ENCODE measurements around the gene SPAG17.

SPAG17 gene

DNA sequence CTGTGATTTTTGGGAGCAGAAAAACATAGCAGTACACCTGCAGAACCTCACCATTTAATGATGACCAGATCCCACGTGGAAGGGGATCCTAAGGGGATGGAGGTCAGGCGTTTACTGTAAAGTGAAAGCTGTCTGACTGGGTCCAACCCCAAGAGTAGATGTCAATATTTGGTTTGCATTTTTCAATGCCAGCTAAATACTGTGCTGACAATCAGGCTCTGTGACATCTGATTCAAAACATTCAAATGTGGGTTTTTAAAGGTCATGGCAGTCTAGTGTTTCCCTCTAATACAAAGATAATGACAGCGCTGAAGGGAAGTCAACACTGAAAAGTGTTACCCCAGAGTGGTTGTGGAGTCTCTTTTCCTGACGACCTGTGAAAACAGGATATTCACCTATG, 68.1 kb downstream of the SPAG17 start:
- Histone ChIP-seq H3K27me3 (ENCODE audit: control insufficient read depth, insufficient read depth, low read length) (no peaks in the 10 kb centered on the region), H3K4me1 (ENCODE audit: control insufficient read depth, insufficient read depth, low read length) (no peaks in the 10 kb centered on the region), H3K4me3 (ENCODE audit: low read depth, low read length) (no peak overlapping the region), H3K9me3 (ENCODE audit: control insufficient read depth, insufficient read depth, low read length) (no peaks in the 10 kb centered on the region), H3K36me3 (ENCODE audit: control insufficient read depth, insufficient read depth, low read length) (no peaks in the 10 kb centered on the region), H3K9ac (ENCODE audit: low read depth, low read length) (no peak overlapping the region)

DNA sequence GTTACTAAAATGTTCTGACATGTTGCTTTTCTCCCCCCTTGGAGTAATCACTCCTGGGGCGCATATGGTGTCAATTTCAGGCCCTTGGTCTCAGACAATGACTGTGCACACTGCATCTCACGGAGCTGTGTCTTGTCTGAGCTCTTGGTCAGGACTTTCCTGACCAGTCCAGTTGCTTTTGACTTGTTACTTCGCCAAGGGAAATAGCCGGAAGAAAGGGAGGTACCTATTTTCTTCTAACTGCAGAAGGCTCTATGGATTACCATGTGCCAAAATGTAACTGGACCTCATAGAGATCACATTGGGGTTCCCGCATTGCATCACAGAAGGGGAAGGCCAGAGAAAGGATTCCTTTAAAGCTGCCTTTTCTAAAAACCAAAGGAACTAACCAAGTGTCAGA, 68.6 kb downstream of the SPAG17 start:
- H3K9me3 ChIP-seq (ENCODE audit: control insufficient read depth, insufficient read depth, low read length): no peaks in the 10 kb centered on the region
- no peaks in the 10 kb centered on the region for H3K4me1 ChIP-seq (ENCODE audit: control insufficient read depth, insufficient read depth, low read length)
- H3K36me3 ChIP-seq (ENCODE audit: control insufficient read depth, insufficient read depth, low read length): no peaks in the 10 kb centered on the region

DNA sequence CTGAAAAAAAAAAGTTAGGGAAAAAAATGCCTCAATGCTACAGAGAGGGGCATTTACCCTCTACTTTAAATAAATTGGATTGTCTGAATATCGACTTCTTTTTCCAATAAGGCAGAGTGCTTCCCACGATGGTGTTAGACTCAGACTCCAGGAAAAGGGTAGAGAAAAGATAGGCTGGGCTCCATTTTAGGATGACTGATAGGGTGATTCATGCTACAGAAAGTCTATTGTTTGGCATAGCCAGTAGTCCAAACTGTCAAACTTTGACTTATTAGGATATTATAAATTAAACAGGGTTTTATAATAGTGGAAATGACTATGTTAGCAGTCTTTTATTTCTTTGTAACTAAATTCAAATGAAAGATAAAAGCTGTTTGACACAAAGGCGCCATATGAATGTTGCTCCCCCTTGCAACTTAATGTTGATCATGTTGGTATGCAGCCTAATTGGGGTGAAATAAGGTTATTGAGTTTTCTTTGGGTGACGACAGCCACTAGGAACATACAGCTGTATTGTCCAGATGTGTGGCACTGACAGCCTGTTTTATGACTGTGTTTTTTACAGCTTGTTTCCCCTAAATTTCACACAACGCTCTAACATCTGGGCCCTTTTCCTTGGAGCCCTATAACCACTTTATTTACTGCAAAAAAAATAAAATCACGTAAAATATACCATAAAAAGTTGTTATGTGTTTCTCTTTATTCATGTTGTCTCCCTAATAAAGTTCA, 69.3 kb downstream of the SPAG17 start:
- no peak overlapping the region for H3K4me3 ChIP-seq (ENCODE audit: low read depth, low read length)
- no peak overlapping the region for H3K9ac ChIP-seq (ENCODE audit: low read depth, low read length)
- no peaks in the 10 kb centered on the region for H3K36me3 ChIP-seq (ENCODE audit: control insufficient read depth, insufficient read depth, low read length)
- H3K9me3 ChIP-seq (ENCODE audit: control insufficient read depth, insufficient read depth, low read length): no peaks in the 10 kb centered on the region
- no peaks in the 10 kb centered on the region for H3K27me3 ChIP-seq (ENCODE audit: control insufficient read depth, insufficient read depth, low read length)
- no peaks in the 10 kb centered on the region for H3K4me1 ChIP-seq (ENCODE audit: control insufficient read depth, insufficient read depth, low read length)

More for the DNA sequence above, 68.6 kb downstream of the SPAG17 start:
- no peak overlapping the region for H3K4me3 ChIP-seq (ENCODE audit: low read depth, low read length)
- no peaks in the 10 kb centered on the region for H3K27me3 ChIP-seq (ENCODE audit: control insufficient read depth, insufficient read depth, low read length)
- no peak overlapping the region for H3K9ac ChIP-seq (ENCODE audit: low read depth, low read length)

DNA sequence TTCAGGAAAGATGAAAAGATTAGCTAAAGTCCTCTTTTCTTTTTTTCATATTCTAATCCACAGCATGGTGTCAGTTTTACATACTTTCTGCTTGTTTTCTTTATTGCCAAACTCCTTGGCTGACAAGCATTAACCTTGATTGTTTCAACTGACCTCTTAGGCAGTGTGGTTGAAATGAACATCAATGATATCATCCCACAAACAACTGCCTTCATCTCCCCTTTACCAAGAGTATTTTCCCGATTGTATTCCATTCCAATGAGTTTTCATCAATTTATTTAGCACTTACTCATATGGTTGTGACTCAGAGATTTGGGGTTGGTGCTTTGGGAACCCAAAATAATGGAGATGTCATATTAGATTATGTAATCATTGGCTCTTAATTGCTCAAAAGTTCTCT, 71.8 kb downstream of the SPAG17 start:
- Histone ChIP-seq H3K9me3 (ENCODE audit: control insufficient read depth, insufficient read depth, low read length) (no peaks in the 10 kb centered on the region), H3K9ac (ENCODE audit: low read depth, low read length) (no peak overlapping the region), H3K36me3 (ENCODE audit: control insufficient read depth, insufficient read depth, low read length) (no peaks in the 10 kb centered on the region), H3K4me1 (ENCODE audit: control insufficient read depth, insufficient read depth, low read length) (no peaks in the 10 kb centered on the region), H3K27me3 (ENCODE audit: control insufficient read depth, insufficient read depth, low read length) (no peaks in the 10 kb centered on the region), H3K4me3 (ENCODE audit: low read depth, low read length) (no peak overlapping the region)

DNA sequence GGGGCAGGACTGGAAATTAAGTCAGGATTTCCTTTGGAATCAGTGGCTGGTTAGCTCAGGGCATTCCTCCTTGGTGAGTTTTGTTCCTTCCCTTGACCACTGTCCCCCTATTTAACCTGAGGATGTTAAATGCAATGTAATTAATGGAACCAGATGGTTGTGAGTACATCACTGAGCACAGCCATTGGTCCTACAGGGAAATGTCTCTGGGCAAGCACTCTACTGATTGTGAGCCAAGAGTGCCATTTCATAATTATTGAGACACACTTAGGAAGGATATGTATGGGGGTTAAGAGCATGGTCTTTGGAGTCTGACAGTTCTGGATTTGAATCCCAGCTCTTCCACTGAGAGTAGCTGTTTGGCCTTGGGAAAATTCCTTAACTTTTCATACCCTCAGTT, 74.4 kb downstream of the SPAG17 start:
- Histone ChIP-seq H3K4me1 (ENCODE audit: control insufficient read depth, insufficient read depth, low read length) (no peaks in the 10 kb centered on the region), H3K27me3 (ENCODE audit: control insufficient read depth, insufficient read depth, low read length) (no peaks in the 10 kb centered on the region), H3K9me3 (ENCODE audit: control insufficient read depth, insufficient read depth, low read length) (no peaks in the 10 kb centered on the region), H3K36me3 (ENCODE audit: control insufficient read depth, insufficient read depth, low read length) (no peaks in the 10 kb centered on the region), H3K4me3 (ENCODE audit: low read depth, low read length) (no peak overlapping the region), H3K9ac (ENCODE audit: low read depth, low read length) (no peak overlapping the region)

DNA sequence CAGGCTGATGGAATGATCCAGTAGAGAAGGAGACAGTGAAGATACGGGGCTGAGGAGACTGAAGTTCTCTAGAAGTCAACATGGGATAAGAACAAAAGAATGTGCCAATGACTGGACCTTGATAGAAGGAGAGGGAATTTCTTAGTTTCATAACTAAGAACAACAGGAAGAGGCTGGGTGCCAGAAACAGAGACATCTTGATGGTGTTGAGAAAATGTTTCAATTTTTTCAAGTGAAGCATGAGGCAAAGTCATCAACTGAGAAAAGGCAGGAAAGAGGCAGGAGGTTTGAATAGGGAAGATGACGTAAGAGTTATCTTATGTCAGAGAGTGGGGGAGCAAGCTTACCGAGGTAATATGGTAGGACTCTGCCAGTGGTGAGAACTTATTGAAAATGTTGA, 80.1 kb downstream of the SPAG17 start:
- no peaks in the 10 kb centered on the region for H3K27me3 ChIP-seq (ENCODE audit: control insufficient read depth, insufficient read depth, low read length)
- no peaks in the 10 kb centered on the region for H3K4me1 ChIP-seq (ENCODE audit: control insufficient read depth, insufficient read depth, low read length)
- H3K9ac ChIP-seq (ENCODE audit: low read depth, low read length): no peak overlapping the region
- H3K36me3 ChIP-seq (ENCODE audit: control insufficient read depth, insufficient read depth, low read length): no peaks in the 10 kb centered on the region
- H3K4me3 ChIP-seq (ENCODE audit: low read depth, low read length): no peak overlapping the region
- H3K9me3 ChIP-seq (ENCODE audit: control insufficient read depth, insufficient read depth, low read length): no peaks in the 10 kb centered on the region

DNA sequence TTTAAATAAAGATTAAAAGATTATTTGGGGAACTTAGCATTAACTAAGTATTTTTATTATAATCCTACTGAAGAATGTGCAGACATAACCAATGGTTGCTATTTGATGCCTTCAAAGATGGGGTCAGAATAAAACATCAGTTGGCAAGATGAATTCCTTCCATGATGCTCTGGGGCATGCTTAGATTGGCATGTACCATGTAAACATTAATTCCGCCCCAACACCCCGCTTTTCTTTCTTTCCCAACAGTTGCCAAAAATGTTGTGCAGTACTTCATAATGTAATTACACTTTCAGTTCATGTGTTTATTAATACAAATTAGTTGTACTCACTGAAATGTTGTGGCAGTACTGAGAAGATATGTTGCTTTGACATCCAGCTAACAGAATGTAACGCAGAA, 82.6 kb downstream of the SPAG17 start:
- Histone ChIP-seq H3K4me1 (ENCODE audit: control insufficient read depth, insufficient read depth, low read length) (no peaks in the 10 kb centered on the region), H3K9me3 (ENCODE audit: control insufficient read depth, insufficient read depth, low read length) (no peaks in the 10 kb centered on the region), H3K9ac (ENCODE audit: low read depth, low read length) (no peak overlapping the region), H3K36me3 (ENCODE audit: control insufficient read depth, insufficient read depth, low read length) (no peaks in the 10 kb centered on the region), H3K27me3 (ENCODE audit: control insufficient read depth, insufficient read depth, low read length) (no peaks in the 10 kb centered on the region), H3K4me3 (ENCODE audit: low read depth, low read length) (no peak overlapping the region)

DNA sequence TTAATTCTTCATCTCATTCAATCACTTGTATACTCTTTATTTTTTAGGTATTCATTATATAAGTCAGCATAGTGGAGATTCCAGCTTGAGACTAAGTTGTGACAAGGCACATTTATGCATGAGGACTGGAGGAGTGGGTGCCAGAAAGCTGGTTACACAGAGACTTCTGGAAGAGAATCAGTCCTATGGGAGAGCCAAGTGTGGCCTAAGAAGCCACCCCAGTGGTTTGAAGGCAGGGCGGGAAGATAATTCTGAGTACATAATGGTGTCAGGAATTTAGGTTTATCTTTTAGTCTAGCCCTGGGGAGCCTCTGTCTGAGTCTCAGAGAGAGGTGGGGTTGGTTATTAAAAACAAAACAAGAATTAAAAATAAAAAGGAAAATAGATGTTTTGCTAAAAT, 83.0 kb downstream of the SPAG17 start:
- H3K36me3 ChIP-seq (ENCODE audit: control insufficient read depth, insufficient read depth, low read length): no peaks in the 10 kb centered on the region
- H3K4me1 ChIP-seq (ENCODE audit: control insufficient read depth, insufficient read depth, low read length): no peaks in the 10 kb centered on the region
- H3K9me3 ChIP-seq (ENCODE audit: control insufficient read depth, insufficient read depth, low read length): no peaks in the 10 kb centered on the region
- no peak overlapping the region for H3K9ac ChIP-seq (ENCODE audit: low read depth, low read length)
- no peak overlapping the region for H3K4me3 ChIP-seq (ENCODE audit: low read depth, low read length)
- H3K27me3 ChIP-seq (ENCODE audit: control insufficient read depth, insufficient read depth, low read length): no peaks in the 10 kb centered on the region

DNA sequence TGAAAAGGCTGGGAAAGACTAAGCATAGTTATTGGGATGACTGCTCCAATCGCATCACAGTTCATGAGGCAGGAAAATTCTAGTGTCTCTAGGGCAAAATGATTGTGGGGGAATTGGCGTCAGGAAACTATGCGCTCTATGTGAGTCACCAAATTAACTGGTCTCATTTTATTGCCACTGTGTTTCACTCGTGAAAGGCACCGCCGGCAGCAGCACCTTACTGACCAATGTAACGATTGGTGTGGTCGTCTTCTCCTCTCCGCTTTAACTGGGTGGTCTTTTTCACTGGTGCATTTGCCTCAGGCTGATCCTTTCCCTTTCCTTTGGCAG, 83.5 kb downstream of the SPAG17 start:
- Histone ChIP-seq H3K36me3 (ENCODE audit: control insufficient read depth, insufficient read depth, low read length) (no peaks in the 10 kb centered on the region), H3K4me3 (ENCODE audit: low read depth, low read length) (no peak overlapping the region), H3K4me1 (ENCODE audit: control insufficient read depth, insufficient read depth, low read length) (no peaks in the 10 kb centered on the region), H3K27me3 (ENCODE audit: control insufficient read depth, insufficient read depth, low read length) (no peaks in the 10 kb centered on the region), H3K9me3 (ENCODE audit: control insufficient read depth, insufficient read depth, low read length) (no peaks in the 10 kb centered on the region), H3K9ac (ENCODE audit: low read depth, low read length) (no peak overlapping the region)

DNA sequence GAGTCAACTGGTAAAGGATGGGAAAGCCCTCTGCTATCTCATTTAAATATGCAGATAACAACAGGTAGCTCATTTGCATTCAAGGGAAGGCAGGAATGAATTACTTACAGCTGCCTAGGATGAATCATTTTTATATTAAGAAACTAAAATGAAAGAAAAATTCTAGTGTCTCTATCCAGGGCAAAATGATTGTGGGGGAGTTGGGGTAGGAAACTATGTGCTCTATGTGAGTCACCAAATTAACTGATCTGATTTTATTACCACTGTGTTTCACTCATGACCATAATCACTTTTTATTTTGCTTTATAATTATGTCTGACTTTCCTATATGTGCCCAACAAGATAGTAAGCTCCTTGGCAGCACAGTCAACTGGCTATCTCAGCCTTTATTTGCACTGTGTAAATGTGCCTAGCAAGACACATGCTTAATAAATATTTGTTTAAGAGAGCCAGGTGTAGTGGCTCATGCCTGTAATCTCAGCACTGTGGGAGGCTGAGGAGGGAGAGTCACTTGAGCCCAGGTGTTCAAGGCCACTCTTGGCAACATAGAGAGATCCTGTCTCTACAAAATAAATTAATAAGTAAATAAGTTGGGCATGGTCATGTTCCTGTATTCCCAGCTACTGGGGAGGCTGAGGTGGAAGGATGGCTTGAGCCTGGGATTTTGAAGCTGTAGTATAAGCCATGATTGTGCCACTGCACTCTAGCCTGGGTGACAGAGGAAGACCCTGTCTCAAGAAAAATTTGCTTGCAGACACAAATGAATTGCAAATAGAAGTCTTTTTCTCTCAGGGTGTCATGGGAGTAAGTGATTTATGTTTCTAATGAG, 84.1 kb downstream of the SPAG17 start:
- H3K27me3 ChIP-seq (ENCODE audit: control insufficient read depth, insufficient read depth, low read length): no peaks in the 10 kb centered on the region
- H3K9me3 ChIP-seq (ENCODE audit: control insufficient read depth, insufficient read depth, low read length): no peaks in the 10 kb centered on the region
- no peak overlapping the region for H3K9ac ChIP-seq (ENCODE audit: low read depth, low read length)
- no peaks in the 10 kb centered on the region for H3K36me3 ChIP-seq (ENCODE audit: control insufficient read depth, insufficient read depth, low read length)
- no peaks in the 10 kb centered on the region for H3K4me1 ChIP-seq (ENCODE audit: control insufficient read depth, insufficient read depth, low read length)
- H3K4me3 ChIP-seq (ENCODE audit: low read depth, low read length): no peak overlapping the region

DNA sequence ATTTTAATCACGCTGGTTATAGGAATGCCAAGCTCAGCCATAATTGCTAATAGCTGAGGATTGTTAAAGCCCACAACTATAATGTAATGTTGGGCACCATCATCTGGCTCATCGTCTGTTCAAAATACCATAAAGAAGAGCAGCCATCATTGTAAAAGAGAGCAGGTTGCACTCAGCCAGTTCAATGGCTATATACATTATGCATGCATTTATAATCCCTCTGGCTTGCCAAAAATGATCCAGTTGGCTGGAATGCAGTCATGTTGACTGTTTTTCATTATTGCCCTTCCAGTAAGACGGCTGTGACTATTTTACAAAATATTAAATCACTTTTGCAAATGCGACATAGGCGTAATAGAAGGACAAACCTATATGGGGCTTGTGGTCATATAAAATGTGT, 85.3 kb downstream of the SPAG17 start:
- Histone ChIP-seq H3K9me3 (ENCODE audit: control insufficient read depth, insufficient read depth, low read length) (no peaks in the 10 kb centered on the region), H3K4me3 (ENCODE audit: low read depth, low read length) (no peak overlapping the region), H3K27me3 (ENCODE audit: control insufficient read depth, insufficient read depth, low read length) (no peaks in the 10 kb centered on the region), H3K9ac (ENCODE audit: low read depth, low read length) (no peak overlapping the region), H3K36me3 (ENCODE audit: control insufficient read depth, insufficient read depth, low read length) (no peaks in the 10 kb centered on the region), H3K4me1 (ENCODE audit: control insufficient read depth, insufficient read depth, low read length) (no peaks in the 10 kb centered on the region)

DNA sequence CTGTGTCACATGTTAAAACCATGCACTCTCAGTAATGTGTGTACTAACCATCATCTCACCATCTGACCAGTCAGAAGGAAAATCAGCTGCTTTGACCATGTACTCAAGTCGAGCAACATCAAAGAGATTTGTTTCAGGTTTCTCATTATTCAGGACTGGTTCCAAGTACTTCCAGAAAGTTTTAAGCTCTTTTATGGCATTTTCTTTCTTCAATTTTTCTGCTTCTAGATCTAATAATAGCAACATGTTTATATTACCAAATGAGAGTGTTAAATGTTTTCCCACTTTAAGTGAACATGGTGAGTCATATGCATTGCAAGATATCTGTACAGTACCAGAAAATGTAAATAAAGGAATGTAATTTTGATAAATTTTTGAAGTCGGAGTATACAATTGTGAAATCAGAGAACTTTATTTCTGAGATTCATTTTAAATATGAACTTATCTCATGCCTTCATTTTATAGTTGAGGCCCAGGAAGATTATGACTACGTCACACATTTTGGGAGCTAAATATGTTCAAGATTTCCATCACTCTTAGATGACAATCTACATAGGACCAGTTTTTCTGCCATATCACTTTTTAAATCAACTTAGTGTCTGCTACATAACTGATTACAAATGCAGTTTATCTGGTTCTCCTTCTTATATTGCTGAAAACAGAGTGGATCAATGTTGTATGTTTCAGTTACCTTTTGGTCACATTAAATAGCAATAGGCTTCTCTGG, 87.2 kb downstream of the SPAG17 start:
- no peaks in the 10 kb centered on the region for H3K36me3 ChIP-seq (ENCODE audit: control insufficient read depth, insufficient read depth, low read length)
- no peak overlapping the region for H3K9ac ChIP-seq (ENCODE audit: low read depth, low read length)
- no peaks in the 10 kb centered on the region for H3K27me3 ChIP-seq (ENCODE audit: control insufficient read depth, insufficient read depth, low read length)
- H3K4me3 ChIP-seq (ENCODE audit: low read depth, low read length): no peak overlapping the region
- H3K9me3 ChIP-seq (ENCODE audit: control insufficient read depth, insufficient read depth, low read length): no peaks in the 10 kb centered on the region
- H3K4me1 ChIP-seq (ENCODE audit: control insufficient read depth, insufficient read depth, low read length): no peaks in the 10 kb centered on the region

Data from iPS-15b (cell line).